Keratinocyte (primary cell): ENCODE results near the gene CHPT1. TPM values are rescaled to one million over a fixed set of nuclear protein-coding genes. Genes with fewer than 3 reads are reported as not detected.

Experiments
- DNase-seq: peaks from one replicate; pipeline ENCODE4 v3.0.0-alpha.2; 2011; ENCODE audit warnings: low read depth, missing footprints, low spot score
- FAIRE-seq: peaks from 2 replicates; lab custom pipeline; 2011; peaks lifted over from hg19 to GRCh38; lab: Jason Lieb, UNC
- H2AFZ ChIP-seq: 2 replicates; pipeline ENCODE4 v1.6.0; 2012; ENCODE audit warnings: low read length, control low read depth, inconsistent platforms; ENCODE audit not compliant: control insufficient read depth
- H3K27ac ChIP-seq: 2 replicates; pipeline ENCODE4 v1.5.1; 2011; ENCODE audit warnings: low read length; ENCODE audit not compliant: control insufficient read depth, insufficient read depth
- H3K27me3 ChIP-seq: 3 replicates; pipeline ENCODE4 v1.6.0; 2011; ENCODE audit warnings: low read length; ENCODE audit not compliant: control insufficient read depth, insufficient read depth; ENCODE audit errors: extremely low read depth
- H3K36me3 ChIP-seq, 2 experiments: 2 replicates in 1 of 2; 3 replicates in 1 of 2; pipeline ENCODE4 v1.5.1; 2011; ENCODE audit warnings: low read length in 2 of 2, mild to moderate bottlenecking in 1 of 2; ENCODE audit not compliant: control insufficient read depth in 2 of 2, insufficient read depth in 2 of 2; ENCODE audit errors: extremely low read depth in 1 of 2
- H3K4me1 ChIP-seq: 3 replicates; pipeline ENCODE4 v1.5.1; 2011; ENCODE audit warnings: low read length; ENCODE audit not compliant: control insufficient read depth, insufficient read depth; ENCODE audit errors: extremely low read depth
- H3K4me2 ChIP-seq: 3 replicates; pipeline ENCODE4 v1.6.0; 2011; ENCODE audit warnings: low read depth, low read length; ENCODE audit not compliant: control insufficient read depth, insufficient read depth; ENCODE audit errors: extremely low read depth
- H3K4me3 ChIP-seq, 3 experiments: fragments of 200-600 bp in 1 of 3; sonication (generic) in 1 of 3; 2 replicates in 2 of 3; 3 replicates in 1 of 3; pipeline ENCODE4 v1.5.1; 2011 to 2016; ENCODE audit warnings: low read length in 3 of 3, mild to moderate bottlenecking in 3 of 3, control low read depth in 2 of 3, inconsistent platforms in 1 of 3, low read depth in 1 of 3, mixed read lengths in 1 of 3, mixed run types in 1 of 3, moderate library complexity in 1 of 3; ENCODE audit not compliant: control insufficient read depth in 2 of 3, insufficient read depth in 2 of 3; ENCODE audit errors: extremely low read depth in 1 of 3
- H3K79me2 ChIP-seq: 2 replicates; pipeline ENCODE4 v1.6.0; 2012; ENCODE audit warnings: low read length; ENCODE audit not compliant: control insufficient read depth, insufficient read depth
- H3K9ac ChIP-seq: 3 replicates; pipeline ENCODE4 v1.6.0; 2011; ENCODE audit warnings: low read length; ENCODE audit not compliant: control insufficient read depth, insufficient read depth; ENCODE audit errors: extremely low read depth
- H3K9me1 ChIP-seq: 3 replicates; pipeline ENCODE4 v1.6.0; 2011; ENCODE audit warnings: low read length; ENCODE audit not compliant: control insufficient read depth, insufficient read depth; ENCODE audit errors: extremely low read depth
- H3K9me3 ChIP-seq: 2 replicates; pipeline ENCODE4 v1.5.1; 2012; ENCODE audit warnings: low read depth, low read length; ENCODE audit not compliant: control insufficient read depth
- H4K20me1 ChIP-seq: 3 replicates; pipeline ENCODE4 v1.6.0; 2011; ENCODE audit warnings: low read length; ENCODE audit not compliant: control insufficient read depth, insufficient read depth; ENCODE audit errors: extremely low read depth
- EZH2 ChIP-seq: IDR thresholded peaks from one replicate; pipeline ENCODE4 v1.6.1; 2012; ENCODE audit warnings: inconsistent platforms, mild to moderate bottlenecking, low read length, moderate library complexity
- dilution Hi-C: fragments of 300-500 bp; cut with MboI; formaldehyde crosslinking; loops from one replicate; pipeline ENCODE4 v1.7.0; 2020; ENCODE audit warnings: low sequenced_read_pairs; ENCODE audit not compliant: extremely low pct_ligation_motif_present
- polyA plus RNA-seq, 5 experiments: library from polyadenylated mRNA; depleted of rRNA in 3 of 5; stranded (reverse) in 3 of 5; stranded (forward) in 1 of 5; unstranded in 1 of 5; fragments of >200 nt; gene quantifications; 1 replicate in 1 of 5; 2 replicates in 3 of 5; 3 replicates in 1 of 5; pipeline versions ENCODE4 v1.2.1 to v1.2.3, GENCODE V29; 2011 to 2012; ENCODE audit warnings: missing spikeins in 2 of 5, low read depth in 1 of 5, low replicate concordance in 1 of 5
- TF ChIP-seq, protein P1 (sequence below), 3 experiments: IDR thresholded peaks in 1 of 3; conservative IDR thresholded peaks in 1 of 3; optimal IDR thresholded peaks in 1 of 3; 2 replicates in 2 of 3; 3 replicates in 1 of 3; pipeline versions ENCODE3 to v1.5.1; 2011; ENCODE audit warnings: low read length in 3 of 3, mild to moderate bottlenecking in 3 of 3, moderate library complexity in 2 of 3, control low read depth in 1 of 3, inconsistent platforms in 1 of 3; ENCODE audit not compliant: insufficient read depth in 2 of 3; ENCODE audit errors: extremely low read depth in 1 of 3

The CHPT1 gene
- polyA plus RNA-seq, 1 donor (not counting 4 experiments of a cell fraction or from before 2014, with no cell fraction given): 12.7 TPM

- no peak overlapping the region for H3K4me2 ChIP-seq
- H3K27me3 ChIP-seq: no peaks in the 10 kb centered on the region
- H3K9me1 ChIP-seq: no peaks in the 10 kb centered on the region
- DNase-seq (no peak), FAIRE-seq (no peak)
- dilution Hi-C loops: no loop called here
- no peaks in the 10 kb centered on the region for H3K79me2 ChIP-seq
- no peak overlapping the region for H3K4me3 ChIP-seq
- no peaks in the 10 kb centered on the region for H3K4me1 ChIP-seq
- H3K9ac ChIP-seq: no peak overlapping the region
- peaks cover 3 to 4% of the 10 kb centered on the region in 2 experiments for H3K36me3 ChIP-seq
- H4K20me1 ChIP-seq: no peaks in the 10 kb centered on the region
- no peak overlapping the region for H3K27ac ChIP-seq
- no peaks in the 10 kb centered on the region for H3K9me3 ChIP-seq
- TF ChIP-seq, protein P1, sequence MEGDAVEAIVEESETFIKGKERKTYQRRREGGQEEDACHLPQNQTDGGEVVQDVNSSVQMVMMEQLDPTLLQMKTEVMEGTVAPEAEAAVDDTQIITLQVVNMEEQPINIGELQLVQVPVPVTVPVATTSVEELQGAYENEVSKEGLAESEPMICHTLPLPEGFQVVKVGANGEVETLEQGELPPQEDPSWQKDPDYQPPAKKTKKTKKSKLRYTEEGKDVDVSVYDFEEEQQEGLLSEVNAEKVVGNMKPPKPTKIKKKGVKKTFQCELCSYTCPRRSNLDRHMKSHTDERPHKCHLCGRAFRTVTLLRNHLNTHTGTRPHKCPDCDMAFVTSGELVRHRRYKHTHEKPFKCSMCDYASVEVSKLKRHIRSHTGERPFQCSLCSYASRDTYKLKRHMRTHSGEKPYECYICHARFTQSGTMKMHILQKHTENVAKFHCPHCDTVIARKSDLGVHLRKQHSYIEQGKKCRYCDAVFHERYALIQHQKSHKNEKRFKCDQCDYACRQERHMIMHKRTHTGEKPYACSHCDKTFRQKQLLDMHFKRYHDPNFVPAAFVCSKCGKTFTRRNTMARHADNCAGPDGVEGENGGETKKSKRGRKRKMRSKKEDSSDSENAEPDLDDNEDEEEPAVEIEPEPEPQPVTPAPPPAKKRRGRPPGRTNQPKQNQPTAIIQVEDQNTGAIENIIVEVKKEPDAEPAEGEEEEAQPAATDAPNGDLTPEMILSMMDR (optimal IDR thresholded peaks at IDR 0.05 in 1 of 3, IDR thresholded peaks at IDR 0.05 in 1 of 3, conservative IDR thresholded peaks at IDR 0.05 in 1 of 3; ENCODE audit: extremely low read depth in 1 of 3, insufficient read depth in 2 of 3, low read length in 3 of 3): no peak
- no peak for TF ChIP-seq EZH2
- no peak overlapping the region for H2AFZ ChIP-seq
These were observed 43.1 kb downstream of the CHPT1 start for GRCh38 chr12:101740566-101740965.

DNA sequence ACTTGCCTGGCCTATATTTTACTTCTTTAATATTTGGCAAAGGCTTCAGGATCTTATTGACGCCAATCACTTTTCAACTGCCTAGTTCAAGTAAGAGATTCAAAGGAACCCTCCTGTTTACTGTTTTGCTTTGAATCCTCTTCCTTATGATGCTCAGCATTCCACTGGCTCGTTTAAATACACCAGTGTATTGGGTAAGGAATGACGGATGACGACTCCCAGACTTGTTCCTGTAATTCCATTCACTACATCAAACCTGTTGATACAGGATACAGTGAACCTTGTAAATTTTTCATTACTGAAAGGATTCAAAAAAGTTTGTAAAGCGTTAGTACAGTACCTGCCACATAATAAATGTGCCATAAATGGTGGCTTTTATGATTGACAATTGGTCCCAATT is 43.5 kb downstream of the CHPT1 start:
- Histone ChIP-seq H3K36me3 (peaks cover 3 to 4% of the 10 kb centered on the region in 2 experiments), H3K9me3 (no peaks in the 10 kb centered on the region), H3K27ac (no peak overlapping the region), H3K9ac (no peak overlapping the region), H2AFZ (no peak overlapping the region), H3K79me2 (no peaks in the 10 kb centered on the region), H3K4me3 (no peak overlapping the region), H3K27me3 (no peaks in the 10 kb centered on the region), H3K4me1 (no peaks in the 10 kb centered on the region), H4K20me1 (no peaks in the 10 kb centered on the region), H3K9me1 (no peaks in the 10 kb centered on the region), H3K4me2 (no peak overlapping the region)
- dilution Hi-C loops: no loop called here
- FAIRE-seq (peak; percentile 5), DNase-seq (no peak)
- TF ChIP-seq, protein P1 (optimal IDR thresholded peaks at IDR 0.05 in 1 of 3, IDR thresholded peaks at IDR 0.05 in 1 of 3, conservative IDR thresholded peaks at IDR 0.05 in 1 of 3; ENCODE audit: extremely low read depth in 1 of 3, insufficient read depth in 2 of 3, low read length in 3 of 3): no peak
- TF ChIP-seq EZH2: no peak
